GM20431 (cell line): ENCODE results near the gene CLMN.

ENCODE experiments used
- in situ Hi-C: fragments of 300-500 bp; cut with MseI, MboI; formaldehyde crosslinking; loops from one replicate; pipeline ENCODE4 v1.15.0; 2020; ENCODE audit warnings: low sequenced_read_pairs; ENCODE audit not compliant: unreplicated experiment

Gene CLMN

DNA sequence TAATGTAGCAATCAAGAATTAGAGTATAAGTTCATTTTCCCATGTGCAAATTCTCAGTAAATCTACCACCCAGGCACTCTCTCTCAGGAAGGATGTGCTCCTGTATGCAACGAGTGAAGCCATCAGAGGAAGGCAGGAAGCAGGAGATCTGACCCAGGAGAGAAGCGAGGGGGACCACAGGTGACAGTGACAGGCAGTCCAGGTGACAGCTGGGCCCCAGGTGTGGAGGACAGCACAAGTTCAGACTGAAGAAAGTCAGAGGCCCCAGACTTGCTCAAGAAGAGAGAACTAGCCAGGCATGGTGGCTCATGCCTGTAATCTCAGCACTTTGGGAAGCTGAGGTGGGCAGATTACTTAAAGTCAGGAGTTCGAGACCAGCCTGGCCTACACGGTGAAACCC lies 13.8 kb downstream of the CLMN start:
- in situ Hi-C loops, result no loop called here

DNA sequence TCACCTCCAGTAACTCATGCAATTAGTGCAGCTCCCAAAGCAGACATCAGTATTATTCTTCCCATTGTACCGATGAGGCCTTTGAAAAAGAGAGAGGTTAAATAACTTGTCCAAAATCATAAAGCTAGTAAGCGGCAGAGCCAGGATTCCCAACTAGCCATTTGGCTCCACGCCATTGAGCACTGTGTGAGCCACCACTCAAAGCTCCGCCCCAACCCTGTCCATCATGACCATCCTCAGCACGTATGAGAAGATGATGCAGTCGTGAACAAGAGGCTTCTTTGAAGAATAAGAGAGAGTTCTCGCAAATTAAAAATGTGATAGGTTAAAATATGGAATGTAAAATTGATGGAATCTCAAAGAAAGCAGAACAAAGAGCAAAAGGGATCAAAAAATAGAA lies 14.6 kb downstream of the CLMN start:
- in situ Hi-C loops, result no loop called here

DNA sequence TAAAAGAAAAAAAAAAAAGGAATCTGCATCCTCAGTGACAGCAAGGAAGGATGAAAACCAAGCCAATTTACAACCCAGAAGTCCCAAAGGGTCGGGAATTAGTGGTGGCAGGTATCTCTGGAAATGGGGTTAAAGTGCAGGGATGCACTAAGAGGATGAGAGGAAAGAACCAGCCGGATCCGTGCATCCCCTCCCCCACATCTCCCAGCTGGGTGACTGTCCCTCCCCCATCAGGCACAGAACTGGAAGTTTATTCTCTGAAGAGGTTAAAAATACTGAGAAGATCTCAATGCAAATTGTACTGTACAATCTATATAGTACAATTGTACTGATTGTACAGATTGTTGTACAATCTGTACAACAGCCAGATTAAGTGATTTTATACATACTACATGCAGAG lies 15.4 kb downstream of the CLMN start:
- in situ Hi-C loops, result no loop called here

DNA sequence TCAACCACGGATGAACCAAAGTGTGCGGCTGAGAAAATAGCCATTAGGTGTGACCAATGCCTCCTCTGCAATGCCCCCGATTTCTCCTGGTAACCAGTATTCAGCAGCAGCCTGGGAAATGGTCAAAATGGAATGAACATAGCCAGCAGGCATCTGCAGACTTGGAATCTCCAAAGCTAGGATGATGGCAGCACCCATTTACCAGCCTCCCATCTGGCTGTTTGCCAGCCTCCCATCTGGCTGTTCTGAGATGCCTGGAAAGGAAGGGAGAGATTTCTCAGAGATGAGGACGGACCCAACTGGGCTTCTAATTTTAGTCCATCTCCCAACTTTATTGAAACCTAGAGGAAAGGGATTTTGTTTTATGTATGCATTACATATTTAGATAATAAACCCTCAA lies 16.2 kb downstream of the CLMN start:
- in situ Hi-C loops, result no loop called here

DNA sequence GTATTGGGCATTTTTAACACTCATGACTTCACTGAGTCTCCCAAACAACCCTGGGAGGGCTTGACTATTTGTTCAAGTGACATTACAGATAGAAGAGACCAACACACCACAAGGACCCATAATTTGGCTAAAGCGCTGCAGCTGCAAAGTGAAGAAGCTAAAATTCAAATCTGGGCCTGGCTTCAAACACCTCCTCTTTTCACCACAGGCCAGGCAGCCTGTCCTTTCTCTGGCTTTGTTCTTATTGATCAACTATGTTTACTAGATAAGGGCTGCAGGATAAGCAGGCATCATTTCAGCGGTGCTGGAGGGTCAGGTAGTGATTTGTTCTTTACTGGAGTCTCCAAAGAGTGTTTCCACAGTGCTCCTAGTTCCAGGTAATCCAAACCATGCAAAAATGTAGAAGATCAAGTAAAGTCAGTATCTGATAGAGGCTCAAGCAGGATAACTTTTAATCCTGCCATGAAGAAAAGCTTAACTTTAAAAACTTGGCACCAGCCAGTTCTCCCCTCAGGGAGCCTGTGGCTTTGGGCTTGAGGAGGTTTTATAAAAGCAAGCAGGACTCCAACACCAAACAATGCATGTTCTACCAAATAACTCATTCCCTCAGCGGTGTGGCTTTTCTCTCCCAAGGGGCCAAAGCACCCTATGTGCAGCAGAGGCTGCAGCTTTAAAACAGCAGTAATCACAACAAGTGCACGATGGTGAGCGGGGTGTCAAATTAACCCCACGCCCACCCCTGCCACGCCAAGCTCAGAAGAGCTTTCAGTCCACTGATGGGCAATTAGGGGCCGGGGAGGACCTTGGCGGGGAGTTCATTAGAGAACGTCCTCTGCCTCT lies 16.8 kb downstream of the CLMN start:
- in situ Hi-C loops, result no loop called here

DNA sequence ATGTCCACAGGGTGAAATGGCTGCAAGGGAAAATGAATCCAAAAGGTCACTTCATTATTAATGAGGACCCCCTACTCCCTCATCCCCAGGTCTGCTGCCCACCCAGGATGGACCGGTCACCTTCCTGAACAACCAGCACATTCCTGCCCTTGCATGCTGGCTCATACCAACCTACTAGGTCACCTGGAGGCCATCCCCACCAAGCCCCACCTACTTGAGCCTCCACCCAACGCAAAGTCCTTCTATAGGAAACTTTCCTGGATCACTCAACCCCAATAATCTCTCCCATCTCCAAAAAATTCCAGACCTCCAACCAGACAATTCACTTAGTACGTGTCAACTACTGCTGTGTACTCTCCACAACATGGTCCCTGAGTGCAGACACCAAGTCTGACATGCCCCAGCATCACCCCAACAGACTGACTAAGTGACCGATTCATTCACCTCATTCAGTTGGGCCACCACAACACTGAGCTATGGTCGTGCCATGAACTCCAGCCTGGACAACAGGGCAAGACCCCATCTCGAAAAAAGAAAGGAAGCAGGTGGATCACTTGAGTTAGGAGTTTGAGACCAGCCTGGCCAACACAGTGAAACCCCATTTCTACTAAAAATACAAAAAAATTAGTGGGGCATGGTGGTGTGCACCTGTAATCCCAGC lies 18.1 kb downstream of the CLMN start:
- in situ Hi-C loops, result no loop called here

DNA sequence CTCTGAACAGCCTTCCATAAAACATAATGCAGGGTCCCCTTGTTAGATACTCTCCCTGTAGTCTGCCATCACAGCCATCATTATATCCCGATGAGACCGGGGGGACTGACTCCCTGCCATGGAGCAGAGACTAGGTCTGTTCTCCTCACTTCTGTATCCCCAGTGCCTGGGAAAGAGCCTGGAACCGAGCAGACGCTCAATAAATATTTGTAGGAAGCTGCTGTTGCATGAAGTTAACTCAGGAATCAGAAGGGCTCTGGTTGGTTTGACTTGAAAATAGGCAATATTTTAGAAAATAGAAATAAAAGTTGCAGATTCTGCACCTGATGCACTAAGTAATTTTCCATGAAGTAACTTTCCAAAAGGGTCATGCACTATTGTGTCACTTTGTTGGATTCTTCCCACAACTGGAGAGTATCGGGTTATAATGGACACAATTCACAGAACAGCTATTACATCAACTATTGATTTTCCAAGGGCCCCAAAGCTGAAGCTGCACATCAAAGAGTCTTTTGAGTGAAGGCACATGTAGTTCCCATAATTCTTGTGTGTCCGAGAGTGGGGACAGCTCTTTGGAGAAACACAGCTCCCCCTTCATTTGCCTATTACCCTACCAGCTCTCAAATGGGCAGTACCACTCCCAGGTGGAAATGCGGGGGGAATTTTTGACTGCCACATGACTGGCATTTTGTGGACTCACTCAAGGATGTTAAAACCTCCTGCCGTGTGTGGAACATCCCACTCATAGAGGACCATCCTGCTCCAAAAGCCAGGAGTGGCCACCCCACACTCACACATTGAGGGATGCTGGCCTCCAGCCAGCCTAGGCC lies 18.8 kb downstream of the CLMN start:
- in situ Hi-C loops, result no loop called here

DNA sequence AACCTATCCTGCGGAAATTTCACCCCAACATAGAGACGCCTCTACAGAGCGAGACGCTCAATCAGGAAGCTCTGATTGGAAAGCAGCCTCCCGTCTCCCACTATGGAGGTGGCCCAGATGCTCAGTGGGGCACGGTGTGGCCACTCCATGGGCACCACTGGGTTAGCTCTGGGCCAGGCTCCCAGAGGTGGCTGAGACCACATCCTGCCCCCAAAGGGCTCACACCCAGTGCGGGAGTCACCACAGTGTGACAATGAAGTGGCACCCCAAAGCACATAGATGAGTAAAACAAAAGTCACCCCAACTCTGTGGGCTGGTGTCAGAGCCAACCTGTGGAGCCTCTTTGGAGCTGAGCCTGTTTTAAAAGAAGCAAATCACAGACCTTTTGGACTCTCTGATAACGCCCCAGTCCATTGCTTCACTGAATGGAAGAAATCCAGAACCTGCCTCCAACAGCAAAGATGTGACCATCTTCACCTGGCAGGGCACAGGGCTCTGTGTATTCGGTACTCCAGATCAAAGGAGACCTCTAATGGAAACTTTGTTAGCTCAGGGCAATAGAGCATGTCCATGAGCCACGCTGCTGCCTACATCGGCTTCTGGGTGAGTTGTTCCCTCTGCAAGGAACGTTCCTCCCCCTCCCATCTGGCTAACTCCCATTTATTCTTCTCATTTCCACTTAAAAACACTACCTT lies 19.6 kb downstream of the CLMN start:
- in situ Hi-C loops, result no loop called here

DNA sequence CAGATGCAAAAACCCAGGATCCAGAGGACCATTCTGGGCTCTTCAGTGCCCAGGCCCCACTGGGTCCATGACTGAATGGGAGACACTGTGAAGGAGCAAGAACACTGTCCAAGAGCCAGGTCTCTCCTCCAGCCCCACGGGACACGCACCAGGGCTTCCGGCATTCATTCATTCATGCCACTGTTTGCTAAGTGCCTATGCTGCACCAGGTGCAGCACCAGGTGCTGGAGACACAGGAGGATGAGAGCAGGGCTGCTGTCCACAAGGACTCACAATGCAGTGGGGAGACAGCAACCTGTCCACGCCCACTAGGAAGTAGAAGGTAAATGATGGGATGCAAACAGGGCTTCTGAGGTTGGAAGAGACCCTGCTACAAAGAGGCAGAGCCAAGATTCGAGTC lies 20.4 kb downstream of the CLMN start:
- in situ Hi-C loops, result no loop called here

DNA sequence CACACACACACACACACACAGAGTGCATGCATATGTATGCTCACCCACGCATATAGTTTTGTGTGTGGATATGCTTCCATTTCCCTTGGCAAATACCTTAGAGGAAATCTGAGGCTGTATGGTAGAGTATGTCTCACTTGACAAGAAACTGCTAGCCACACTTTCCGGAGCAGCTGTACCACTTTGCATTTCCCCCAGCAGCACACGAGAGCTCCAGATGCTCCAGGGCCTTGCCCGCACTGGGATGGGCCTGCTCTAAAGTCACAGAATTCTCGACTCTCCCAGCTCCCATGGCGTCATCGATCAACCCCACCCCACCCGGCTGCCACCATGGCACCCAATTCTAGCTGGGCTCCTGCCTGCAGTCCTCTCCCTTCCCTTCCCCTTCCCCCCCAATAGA lies 21.9 kb downstream of the CLMN start:
- in situ Hi-C loops, result no loop called here

DNA sequence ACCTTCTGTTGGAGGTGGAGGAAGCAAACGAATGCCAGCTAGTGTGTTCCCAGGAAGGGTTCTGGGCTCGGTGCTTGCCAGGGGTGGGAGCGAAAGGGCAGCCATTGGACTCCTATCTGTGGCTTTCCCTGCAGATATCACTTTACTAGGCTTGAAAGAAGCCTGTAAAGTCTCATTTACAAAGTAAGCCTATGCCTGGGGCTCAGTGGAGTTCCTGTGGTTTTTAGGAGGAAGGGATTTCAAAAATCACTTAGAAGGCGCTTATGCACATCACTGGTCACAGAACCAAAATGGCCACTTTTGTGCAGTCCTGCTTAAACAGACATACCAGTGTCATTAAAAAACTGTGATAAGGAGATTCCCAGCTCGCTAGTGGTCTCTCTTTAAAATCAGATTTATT lies 22.7 kb downstream of the CLMN start:
- in situ Hi-C loops, result no loop called here

DNA sequence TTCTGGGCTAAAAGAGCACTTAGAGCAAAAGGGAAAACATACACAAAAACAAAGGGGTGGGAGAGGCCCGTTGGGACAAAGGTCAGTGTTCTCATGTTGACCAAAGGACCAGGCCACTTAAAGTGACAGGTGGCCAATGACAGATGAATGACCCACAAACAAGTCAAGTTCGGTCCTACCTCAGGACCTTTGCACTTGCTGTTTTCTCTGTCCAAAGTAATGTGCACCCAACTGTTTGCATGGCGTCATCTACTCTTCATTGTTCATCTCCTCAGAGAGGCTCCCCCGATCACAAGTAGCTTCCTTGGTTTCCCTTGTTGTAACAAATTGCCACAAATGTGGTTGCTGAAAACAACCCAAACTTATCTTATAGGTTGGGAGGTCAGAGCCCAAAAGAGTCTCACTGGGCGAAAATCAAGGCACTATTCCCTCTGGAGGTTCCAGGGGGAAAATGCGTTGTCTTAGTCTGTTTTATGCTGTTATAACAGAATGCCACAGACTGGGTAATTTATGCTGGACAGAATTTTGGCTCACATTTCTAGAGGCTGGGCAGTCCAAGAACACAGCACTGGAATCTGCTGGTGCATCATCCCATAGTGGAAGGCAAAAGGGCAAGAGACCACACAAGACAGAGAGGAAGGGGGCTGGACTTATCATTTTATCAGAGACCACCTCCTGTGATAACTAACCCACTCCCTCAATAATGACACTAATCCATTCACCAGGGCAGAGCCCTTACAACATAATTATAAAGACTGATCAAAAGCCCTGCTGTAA lies 23.9 kb downstream of the CLMN start:
- in situ Hi-C loops, result no loop called here

DNA sequence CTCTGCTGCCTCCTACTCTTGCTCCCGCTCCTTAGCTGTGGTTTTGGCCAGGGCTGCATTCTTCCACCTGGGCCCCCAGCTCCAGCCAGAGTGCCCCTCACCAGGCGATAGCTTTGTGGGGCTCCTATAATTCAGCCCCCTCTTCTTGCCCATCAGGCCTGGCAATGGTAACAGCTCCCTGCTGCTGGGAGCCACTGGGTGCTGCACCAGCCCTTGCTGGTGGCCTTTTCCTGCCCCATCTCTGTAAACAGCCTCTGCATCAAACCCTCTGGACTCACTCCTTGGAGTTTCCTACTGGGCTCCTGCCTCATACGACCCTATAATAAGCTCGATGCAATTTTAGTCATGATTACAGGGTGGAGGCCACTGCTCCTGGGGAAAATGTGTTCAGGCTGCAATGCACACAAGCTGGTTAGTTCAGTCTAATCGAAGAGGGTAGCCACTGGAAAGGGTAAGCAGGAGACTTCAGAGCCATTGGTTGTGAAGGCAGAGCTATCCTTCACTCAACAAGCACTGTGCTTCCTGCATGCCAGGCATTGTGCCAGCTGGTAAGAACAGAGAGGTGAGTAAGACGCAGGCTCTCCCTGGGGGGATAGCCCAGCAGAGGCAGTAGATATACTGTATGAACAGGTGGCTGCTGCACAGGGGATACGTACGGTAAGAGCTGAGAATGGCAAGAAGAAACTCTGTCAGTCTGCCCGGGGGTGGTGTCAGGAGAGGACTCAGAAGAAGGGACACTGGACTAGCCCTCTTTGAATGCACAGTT lies 24.7 kb downstream of the CLMN start:
- in situ Hi-C loops, result no loop called here

DNA sequence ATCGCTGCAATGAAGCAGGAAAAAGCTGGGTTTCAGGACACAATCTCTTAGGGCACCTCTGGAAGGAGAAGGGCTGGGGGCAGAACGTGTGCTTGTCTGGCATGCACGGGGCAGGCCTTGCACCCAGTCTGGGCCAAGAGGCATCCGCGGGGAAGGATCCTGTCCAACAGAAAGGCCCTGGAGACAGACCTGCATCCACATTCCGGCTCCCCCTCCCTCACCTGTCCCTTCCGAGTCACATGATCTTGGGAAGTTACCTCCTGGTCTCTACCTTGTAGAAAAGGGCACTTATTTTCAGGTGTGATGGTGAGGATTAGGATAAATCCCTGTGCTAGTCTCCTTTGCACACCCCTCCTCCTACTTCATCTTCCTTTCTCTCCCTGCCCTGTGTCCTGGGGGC lies 25.4 kb downstream of the CLMN start:
- in situ Hi-C loops, result no loop called here

DNA sequence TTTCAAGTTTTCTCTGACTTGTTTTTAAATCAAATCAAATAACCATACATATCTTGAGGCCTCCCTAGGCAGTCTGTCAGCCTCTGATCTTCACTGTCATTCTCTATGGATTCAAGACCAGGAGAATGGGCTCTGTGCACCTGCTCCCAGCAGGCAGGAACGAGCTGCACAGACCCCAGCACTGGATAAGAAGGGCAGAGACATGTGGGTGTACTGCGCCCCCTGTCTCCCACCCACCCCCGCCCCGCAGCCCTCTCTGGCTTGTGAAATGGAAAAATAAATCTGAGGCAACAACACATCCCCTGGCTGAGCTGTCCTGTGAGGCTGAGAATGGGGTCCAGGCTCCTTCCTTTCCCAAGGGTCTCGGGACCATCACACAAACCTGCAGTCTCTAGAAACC lies 26.3 kb downstream of the CLMN start:
- in situ Hi-C loops, result no loop called here

DNA sequence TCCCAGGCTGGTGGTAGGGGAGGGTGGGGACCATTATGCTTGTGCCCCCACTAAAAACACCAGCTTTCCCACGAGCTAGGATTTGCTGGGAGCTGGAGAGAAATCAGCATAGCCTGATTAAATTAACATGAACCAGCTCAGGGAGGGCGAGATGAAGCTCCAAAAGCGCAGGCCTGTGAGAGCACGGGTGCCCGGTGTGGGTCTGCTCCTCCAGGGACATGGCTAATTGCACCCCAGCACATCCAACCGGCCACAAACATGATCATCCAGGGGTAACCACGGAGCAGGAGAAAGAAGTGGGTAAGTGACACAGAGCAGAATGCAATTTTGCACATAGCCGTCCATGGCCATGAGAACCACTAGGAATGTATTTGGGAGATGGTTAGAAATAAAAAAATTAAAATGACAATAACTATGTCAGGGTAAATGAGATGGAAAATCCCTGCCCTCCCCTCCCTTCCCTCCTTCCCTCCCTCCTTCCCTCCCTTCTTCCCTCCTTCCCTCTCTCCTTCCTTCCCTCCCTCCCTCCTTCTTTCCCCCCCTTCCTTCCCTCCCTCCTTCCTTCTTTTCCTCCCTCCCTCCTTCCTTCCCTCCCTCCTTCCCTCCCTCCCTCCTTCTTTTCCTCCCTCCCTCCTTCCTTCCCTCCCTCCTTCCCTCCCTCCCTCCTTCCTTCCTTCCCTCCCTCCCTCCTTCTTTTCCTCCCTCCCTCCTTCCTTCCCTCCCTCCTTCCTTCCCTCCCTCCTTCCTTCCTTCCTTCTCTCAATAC lies 26.9 kb downstream of the CLMN start:
- in situ Hi-C loops, result no loop called here

DNA sequence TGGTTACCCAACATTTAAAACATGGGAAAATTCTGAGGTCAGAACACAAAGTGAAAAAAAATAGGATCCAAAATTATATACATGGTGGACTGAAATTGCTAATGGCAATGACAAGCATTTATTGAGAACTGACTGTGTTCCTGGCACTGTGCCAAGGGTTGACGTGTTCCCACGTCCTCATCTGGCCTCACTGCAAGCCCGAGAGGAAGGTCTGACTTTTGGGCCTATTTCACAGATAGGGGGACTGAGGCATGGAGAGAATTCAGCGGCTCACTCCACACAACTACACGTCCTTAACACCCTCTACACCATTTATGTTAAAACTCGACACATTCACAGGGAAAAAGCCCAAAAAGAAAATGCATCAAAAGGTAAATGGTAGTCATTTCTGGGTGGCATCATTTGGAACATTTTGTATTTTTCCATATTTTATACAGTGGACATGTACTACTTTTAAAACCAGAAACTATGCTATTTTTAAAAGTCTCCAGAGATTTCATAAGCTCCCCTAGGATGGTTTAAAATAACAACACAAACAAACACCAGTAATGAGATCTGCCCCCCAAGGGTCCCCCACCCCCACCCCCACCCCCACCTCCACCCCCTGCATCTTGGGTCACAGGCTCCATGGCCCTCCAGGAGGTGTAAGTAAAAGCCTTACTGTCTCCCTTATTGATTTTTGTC lies 27.7 kb downstream of the CLMN start:
- in situ Hi-C loops, result no loop called here
